GM21390 (cell line): ENCODE data around the gene IL18BP.

Experiments used
- ATAC-seq: cut with Tn5 transposase; IDR thresholded peaks from one replicate; pipeline ENCODE4 v1.9.1; 2021; ENCODE audit not compliant: unreplicated experiment

IL18BP gene

GRCh38 chr11:72010529-72011233 is 12.0 kb downstream of the IL18BP start:
- ATAC-seq = no peak

DNA sequence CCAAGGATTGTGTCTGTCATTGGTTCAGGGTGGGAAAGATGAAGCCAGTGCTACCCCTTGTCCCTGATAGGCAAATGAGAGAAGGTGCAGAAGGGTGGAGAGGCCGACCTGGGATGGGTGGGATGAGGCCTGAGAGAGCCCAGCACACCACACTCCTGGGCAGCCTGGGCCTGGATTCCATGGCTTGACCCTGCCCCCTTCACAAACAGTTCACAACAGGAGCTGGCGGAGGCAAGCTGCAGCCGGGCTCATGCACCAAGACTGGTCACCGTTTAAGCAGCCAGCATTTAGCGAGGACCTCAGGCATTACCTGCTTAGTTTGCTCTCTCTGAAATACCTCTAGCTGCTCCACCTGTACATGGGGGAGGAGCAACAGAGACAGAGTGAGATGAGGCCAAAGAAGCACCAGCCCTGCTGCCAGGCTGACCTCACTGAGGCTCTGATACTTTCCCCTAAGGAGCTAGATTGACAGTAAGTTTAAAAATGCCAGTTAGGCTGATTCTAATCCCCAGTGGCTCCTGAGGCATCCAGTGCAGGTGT is 13.5 kb downstream of the IL18BP start:
- ATAC-seq = no peak

DNA sequence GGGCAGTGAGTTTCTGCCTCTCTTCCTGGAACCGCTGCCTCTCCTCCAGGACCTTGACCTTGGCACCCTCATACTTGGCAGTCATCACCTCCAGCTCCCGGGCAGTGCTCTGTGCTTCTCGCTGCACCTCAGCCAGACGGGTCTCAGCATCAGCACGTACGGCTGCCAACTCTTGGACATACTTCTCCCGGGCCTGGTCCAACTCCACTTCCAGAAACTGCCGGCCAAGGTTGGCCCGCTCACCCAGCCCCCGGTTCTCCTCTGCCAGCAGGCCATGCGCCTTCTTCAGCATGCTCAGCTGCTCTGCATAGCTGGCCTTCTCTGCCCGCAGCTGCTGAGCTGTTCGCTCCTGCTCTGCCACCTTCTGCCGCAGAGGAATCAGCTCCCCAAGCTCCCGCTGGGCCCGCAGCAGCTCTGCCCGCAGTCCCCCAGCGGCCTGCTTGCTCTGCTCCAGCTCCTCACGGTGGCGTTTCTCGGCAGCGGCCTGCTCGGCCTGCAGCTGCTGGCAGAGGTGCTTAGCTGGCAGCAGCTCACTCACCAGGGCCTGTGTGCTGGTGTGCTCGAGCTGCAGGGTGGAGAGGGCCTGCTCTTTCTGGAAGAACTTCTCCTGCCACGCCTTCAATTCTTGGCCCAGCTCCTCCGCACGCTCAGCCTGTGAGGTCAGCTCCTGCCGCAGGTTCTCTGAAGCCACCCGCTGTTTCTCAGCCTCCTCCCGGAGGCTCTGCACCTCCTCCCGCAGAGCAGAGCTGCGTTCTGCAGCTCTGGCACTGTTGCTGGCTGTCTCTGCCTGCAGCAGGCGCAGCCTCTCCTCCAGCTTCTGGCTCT is 14.4 kb downstream of the IL18BP start:
- ATAC-seq = no peak

DNA sequence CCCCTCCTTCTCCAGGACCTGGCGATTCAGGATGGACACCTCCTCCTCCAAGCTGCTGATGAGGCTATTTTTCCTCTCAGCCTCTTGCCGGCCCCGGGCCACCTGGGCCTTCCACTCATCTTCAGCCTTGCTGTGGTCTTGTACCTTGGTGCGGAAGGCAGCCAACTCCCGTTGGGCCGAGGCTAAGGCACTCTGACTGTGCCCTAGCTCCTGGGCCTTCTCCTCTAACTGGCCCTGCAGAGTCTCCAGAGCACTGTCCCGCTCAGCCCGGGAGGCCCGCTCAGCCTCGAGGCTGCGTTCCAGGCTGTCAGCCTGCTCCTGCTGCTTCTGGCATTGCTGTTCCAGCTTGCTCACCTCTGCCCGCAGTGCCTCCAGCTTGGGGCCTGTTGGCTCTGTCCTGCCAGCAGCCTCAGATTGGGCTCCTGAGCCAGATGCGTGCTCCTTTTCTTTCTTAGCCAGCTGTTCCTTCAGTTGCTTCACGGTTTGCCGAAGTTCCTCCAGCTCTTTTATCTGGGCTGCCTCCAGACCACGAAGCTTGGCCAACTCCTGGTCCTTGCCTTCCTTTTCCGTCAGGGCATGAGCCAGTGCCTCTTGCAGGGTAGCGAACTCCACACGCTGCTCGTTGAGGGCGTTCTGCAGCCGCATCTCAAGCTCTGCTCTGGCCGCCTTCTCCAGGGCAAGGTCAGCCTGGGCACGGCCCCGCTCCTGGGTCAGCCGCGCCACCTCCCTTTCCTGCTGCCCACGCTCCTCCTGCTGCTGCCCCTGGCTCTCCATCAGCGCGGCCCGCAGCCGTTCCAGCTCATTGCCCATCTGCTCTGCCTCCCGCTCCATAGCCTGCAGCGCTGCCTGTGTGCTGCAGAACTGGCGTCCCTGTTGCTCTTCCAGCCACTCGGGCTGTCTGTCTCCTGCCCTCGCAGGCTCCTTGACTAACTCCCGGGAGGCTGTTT is 15.3 kb downstream of the IL18BP start:
- no peak for ATAC-seq

GRCh38 chr11:72014761-72015320 is 16.1 kb downstream of the IL18BP start:
- no peak for ATAC-seq

DNA sequence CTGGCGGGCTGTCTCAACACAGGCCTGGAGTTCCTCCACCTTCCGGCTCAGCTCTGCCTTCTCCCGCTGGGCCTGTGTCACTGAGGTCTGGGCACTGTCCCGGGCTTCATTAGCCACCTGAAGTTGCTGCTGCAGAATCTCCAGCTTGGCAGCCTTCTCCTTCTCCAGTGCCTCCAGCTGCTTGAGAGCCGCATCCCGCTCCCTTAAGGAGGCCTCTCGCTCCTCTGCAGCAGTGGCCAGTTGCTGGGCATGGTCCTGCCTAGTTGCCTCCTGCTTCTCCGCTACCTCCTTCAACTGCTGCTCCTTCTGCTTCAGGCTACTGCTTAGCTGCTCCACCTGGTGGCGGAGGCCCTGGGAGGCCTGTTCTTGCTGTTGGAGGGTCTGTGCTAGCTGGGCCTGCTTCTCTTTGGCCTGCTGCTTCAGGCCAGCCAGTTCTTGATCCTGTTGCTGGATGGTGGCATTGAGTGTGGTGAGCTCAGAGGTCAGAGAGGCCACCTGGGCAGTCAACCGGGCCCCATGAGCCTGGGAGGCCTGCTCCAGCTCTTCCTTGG is 16.9 kb downstream of the IL18BP start:
- no peak for ATAC-seq

- ATAC-seq = no peak
Measured at GRCh38 chr11:72018171-72018570, 19.5 kb downstream of the IL18BP start.

DNA sequence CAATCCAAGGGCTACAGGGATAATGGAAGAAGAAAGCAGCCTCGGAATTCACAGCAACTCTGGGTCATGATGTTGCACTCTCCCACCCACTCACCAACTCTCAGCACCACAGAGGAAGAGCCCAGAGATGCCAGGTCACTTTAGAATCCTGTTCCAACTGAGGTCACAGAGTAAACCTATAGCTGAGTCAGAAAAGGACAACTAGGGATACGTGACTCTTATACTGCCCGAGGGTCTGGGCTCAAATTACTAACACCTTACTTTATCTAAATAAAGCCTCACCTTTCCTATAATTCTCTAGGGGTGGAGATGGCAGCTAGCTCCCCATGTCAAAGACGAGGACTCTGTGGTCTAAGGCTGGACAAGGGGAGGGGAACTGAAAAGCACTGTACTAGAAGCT is 24.6 kb downstream of the IL18BP start:
- ATAC-seq = no peak

GRCh38 chr11:72024069-72024754 is 25.5 kb downstream of the IL18BP start:
- ATAC-seq = no peak

DNA sequence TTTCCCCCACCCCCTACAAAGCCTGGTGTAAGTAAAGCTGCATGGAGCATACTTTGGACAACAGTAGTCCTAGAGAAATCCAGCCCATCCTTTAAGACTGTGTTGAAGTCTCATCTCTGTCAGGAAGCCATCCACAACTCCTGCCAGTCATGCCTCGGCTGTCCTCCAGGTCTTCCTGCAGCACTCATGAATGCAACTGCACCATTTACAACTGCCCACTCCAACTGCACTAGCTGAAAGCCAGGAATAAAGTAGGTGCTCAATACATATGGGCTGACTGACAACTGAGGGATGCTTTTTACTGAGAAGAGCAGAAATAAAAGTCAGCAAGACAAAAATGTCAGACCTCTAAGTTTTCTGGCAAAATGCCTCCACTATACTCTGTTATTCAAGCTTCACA is 27.4 kb downstream of the IL18BP start:
- ATAC-seq = no peak

- ATAC-seq = no peak
Measured at GRCh38 chr11:72030472-72031045, 31.9 kb downstream of the IL18BP start.

- ATAC-seq = no peak
Measured at GRCh38 chr11:72036687-72037086, 38.0 kb downstream of the IL18BP start.

DNA sequence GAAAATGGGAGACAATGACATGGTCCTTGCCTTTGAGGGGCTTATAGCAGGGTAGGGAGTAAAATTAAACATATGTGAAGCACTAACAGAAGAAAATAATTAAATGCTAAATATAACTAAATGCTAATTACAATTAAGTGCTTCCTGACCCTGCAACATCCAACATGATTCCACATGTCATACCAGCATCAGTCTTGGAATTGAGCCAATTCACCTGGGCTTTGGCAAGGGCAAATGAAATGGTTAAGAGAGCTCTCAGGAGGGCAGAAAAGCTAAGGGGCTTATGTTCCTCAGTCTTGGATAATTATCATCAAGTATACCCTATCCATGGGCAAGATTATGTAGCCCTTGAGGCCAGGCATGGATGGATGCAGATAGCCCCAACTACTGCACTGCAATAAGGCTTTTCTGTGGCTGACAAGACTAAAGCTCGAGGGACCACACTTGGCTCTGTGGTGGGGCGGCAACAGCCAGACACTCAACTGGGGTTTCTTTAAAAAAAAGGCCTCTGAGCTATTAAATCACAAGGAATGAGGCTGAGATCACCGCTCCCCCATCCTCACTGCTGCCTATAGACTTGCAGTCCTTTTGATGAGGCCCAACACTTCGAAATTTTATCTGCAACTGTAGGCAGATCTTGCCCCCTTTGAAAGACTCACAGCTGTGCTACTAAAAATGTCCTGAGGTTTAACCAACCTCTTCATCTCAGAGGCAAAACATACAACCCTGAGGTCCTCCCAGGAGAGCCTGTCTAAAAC is 39.0 kb downstream of the IL18BP start:
- ATAC-seq = no peak

GRCh38 chr11:72038491-72038890 is 39.8 kb downstream of the IL18BP start:
- ATAC-seq = no peak

- no peak for ATAC-seq
Measured at GRCh38 chr11:72039031-72039855, 40.5 kb downstream of the IL18BP start.

GRCh38 chr11:72039856-72040401 is 41.2 kb downstream of the IL18BP start:
- no peak for ATAC-seq

- ATAC-seq = no peak
Measured at GRCh38 chr11:72040491-72041363, 42.0 kb downstream of the IL18BP start.
